CD4-positive, alpha-beta T cell (primary cell): Measurements from ENCODE around the gene SYNPO. TPM values are rescaled to one million over a fixed set of nuclear protein-coding genes. Genes with fewer than 3 reads are reported as not detected.

Source experiments
- ATAC-seq: fragments of 200-7000 bp; cut with Tn5 transposase; one replicate; pipeline ENCODE4 v1.10.0; 2022; ENCODE audit warnings: mild to moderate bottlenecking; ENCODE audit not compliant: poor library complexity
- CTCF ChIA-PET: fragments of 350-600 bp; sonication (Branson Sonifier 250); formaldehyde crosslinking; loops from one replicate; lab custom pipeline; 2021; ENCODE audit warnings: antibody characterized with exemption, inconsistent platforms; lab: Charles Lee
- POLR2A ChIA-PET: fragments of 350-600 bp; sonication (Branson Sonifier 250); formaldehyde crosslinking; loops from one replicate; lab custom pipeline; 2021; ENCODE audit warnings: antibody characterized with exemption, inconsistent platforms; lab: Charles Lee
- DNase-seq, 14 experiments: peaks; one replicate each; pipeline ENCODE4 v3.0.0-alpha.2; 2013 to 2020; ENCODE audit warnings: mixed read lengths in 2 of 14
- H3K27ac ChIP-seq, 2 donors: one replicate each; pipeline versions ENCODE4 v1.5.1 to v1.7.0; 2013; ENCODE audit warnings: low read length in 2 of 2, low read depth in 1 of 2, mild to moderate bottlenecking in 1 of 2
- H3K27me3 ChIP-seq, 2 experiments: 1 replicate in 1 of 2; 2 replicates in 1 of 2; pipeline versions ENCODE4 v1.6.1 to v1.7.0; 2013; ENCODE audit warnings: low read length in 2 of 2, control low read depth in 1 of 2, mild to moderate bottlenecking in 1 of 2, moderate library complexity in 1 of 2; ENCODE audit not compliant: insufficient read depth in 2 of 2, control insufficient read depth in 1 of 2
- H3K36me3 ChIP-seq: one replicate; pipeline ENCODE4 v1.6.1; 2013; ENCODE audit warnings: low read length, control low read depth; ENCODE audit not compliant: insufficient read depth
- H3K4me1 ChIP-seq: one replicate; pipeline ENCODE4 v1.6.1; 2013; ENCODE audit warnings: low read length, control low read depth; ENCODE audit not compliant: insufficient read depth
- H3K4me3 ChIP-seq: one replicate; pipeline ENCODE4 v1.5.1; 2013; ENCODE audit warnings: mild to moderate bottlenecking, low read length, moderate library complexity
- H3K9me3 ChIP-seq, 2 experiments: 1 replicate in 1 of 2; 2 replicates in 1 of 2; pipeline versions ENCODE4 v1.6.1 to v1.7.0; 2013; ENCODE audit warnings: low read length in 2 of 2, mild to moderate bottlenecking in 2 of 2, control low read depth in 1 of 2, moderate library complexity in 1 of 2; ENCODE audit not compliant: control insufficient read depth in 1 of 2, insufficient read depth in 1 of 2
- H3K27ac Mint-ChIP-seq: one replicate; pipeline ENCODE4 v1.8.0; 2020; ENCODE audit warnings: mixed read lengths
- H3K27me3 Mint-ChIP-seq: one replicate; pipeline ENCODE4 v1.8.0; 2021; ENCODE audit warnings: mixed read lengths
- H3K36me3 Mint-ChIP-seq: one replicate; pipeline ENCODE4 v1.8.0; 2021; ENCODE audit warnings: low read depth, mixed read lengths
- H3K4me1 Mint-ChIP-seq: one replicate; pipeline ENCODE4 v1.8.0; 2021; ENCODE audit warnings: low read depth, mixed read lengths
- H3K4me3 Mint-ChIP-seq: one replicate; pipeline ENCODE4 v1.8.0; 2020; ENCODE audit warnings: mild to moderate bottlenecking, mixed read lengths
- H3K9me3 Mint-ChIP-seq: one replicate; pipeline ENCODE4 v1.8.0; 2020; ENCODE audit warnings: mixed read lengths
- CTCF ChIP-seq: fragments of 200-600 bp; IDR thresholded peaks from one replicate; pipeline ENCODE4 v1.8.0; 2022; ENCODE audit warnings: antibody characterized with exemption, mild to moderate bottlenecking
- intact Hi-C, 2 experiments: fragments of 100-400 bp; cut with DNase I in 1 of 2; cut with micrococcal nuclease in 1 of 2; formaldehyde crosslinking; loops; one replicate each; pipeline versions ENCODE4 v1.15.1 to v1.9.0; 2023 to 2025; cut with DNase I, micrococcal nuclease
- total RNA-seq, 174 experiments: library from RNA in 2 of 174; stranded (reverse) in 2 of 174; gene quantifications; one replicate each; pipeline ENCODE4 v1.2.3 and lab custom pipeline; 2021 to 2026

SYNPO gene
- total RNA-seq, 2 experiments from 2014 or later = 0.06 to 0.14 TPM

- intact Hi-C loops = loop anchor here in 1 of 2 experiments (10.0 kb wide), 1 partner anchor 591 kb away; no protein-coding TSS in a partner anchor
- H3K4me1 Mint-ChIP-seq = peaks cover 10% of the 10 kb centered on the region
- Histone ChIP-seq H3K4me1 (peaks cover 15% of the 10 kb centered on the region), H3K36me3 (no peaks in the 10 kb centered on the region), H3K27ac (no peak overlapping the region), H3K27me3 (no peaks in the 10 kb centered on the region), H3K4me3 (no peak overlapping the region), H3K9me3 (no peaks in the 10 kb centered on the region)
- CTCF ChIA-PET = no interaction called here
- no peak overlapping the region for H3K27ac Mint-ChIP-seq
- ATAC-seq = no peak
- DNase-seq = peak in 1 of 14 experiments; percentile 32
- no peaks in the 10 kb centered on the region for H3K9me3 Mint-ChIP-seq
- H3K4me3 Mint-ChIP-seq = no peak overlapping the region
- POLR2A ChIA-PET = interaction anchor here (1.1 kb wide), 1 partner anchor 47 kb away, joined by 3 read pairs; the partner anchor contains the start of gene RBM22
- no peaks in the 10 kb centered on the region for H3K36me3 Mint-ChIP-seq
- H3K27me3 Mint-ChIP-seq = no peaks in the 10 kb centered on the region
- TF ChIP-seq CTCF = no peak
These were observed 13.5 kb downstream of the SYNPO start for GRCh38 chr5:150653762-150654556.

GRCh38 chr5:150655221-150655620 is 14.8 kb downstream of the SYNPO start:
- no peaks in the 10 kb centered on the region for H3K36me3 Mint-ChIP-seq
- Histone ChIP-seq H3K4me3 (no peak overlapping the region), H3K4me1 (peaks cover 15% of the 10 kb centered on the region), H3K9me3 (no peaks in the 10 kb centered on the region), H3K36me3 (no peaks in the 10 kb centered on the region), H3K27ac (no peak overlapping the region), H3K27me3 (no peaks in the 10 kb centered on the region)
- intact Hi-C loops = loop anchor here (5.0 to 10.0 kb wide), 4 partner anchors 102 to 590 kb away; partner anchors contain the start of gene DCTN4 (in 1 of the 2)
- no peaks in the 10 kb centered on the region for H3K27me3 Mint-ChIP-seq
- POLR2A ChIA-PET = no interaction called here
- CTCF ChIA-PET = no interaction called here
- H3K27ac Mint-ChIP-seq = no peak overlapping the region
- H3K4me3 Mint-ChIP-seq = peak overlapping the region; percentile 85
- H3K4me1 Mint-ChIP-seq = peaks cover 10% of the 10 kb centered on the region
- DNase-seq = no peak
- no peaks in the 10 kb centered on the region for H3K9me3 Mint-ChIP-seq
- TF ChIP-seq CTCF = no peak
- no peak for ATAC-seq

- Mint-ChIP-seq H3K27me3 (no peaks in the 10 kb centered on the region), H3K4me3 (peak overlapping the region; percentile 85), H3K36me3 (no peaks in the 10 kb centered on the region), H3K4me1 (peaks cover 10% of the 10 kb centered on the region), H3K27ac (no peak overlapping the region), H3K9me3 (no peaks in the 10 kb centered on the region)
- H3K27me3 ChIP-seq = no peaks in the 10 kb centered on the region
- peak overlapping the region; percentile 68 for H3K4me3 ChIP-seq
- peaks cover 15% of the 10 kb centered on the region for H3K4me1 ChIP-seq
- H3K36me3 ChIP-seq = no peaks in the 10 kb centered on the region
- no peaks in the 10 kb centered on the region for H3K9me3 ChIP-seq
- peak; percentile 94 for ATAC-seq
- H3K27ac ChIP-seq = no peak overlapping the region
- peak; percentile 47 for TF ChIP-seq CTCF
- ChIA-PET CTCF (interaction anchor here (0.6 to 2.2 kb wide), 7 partner anchors 8 to 206 kb away, joined by 3 to 8 read pairs (median 3); partner anchors contain the start of gene RBM22), POLR2A (interaction anchor here (1.0 to 1.3 kb wide), 3 partner anchors 44 to 206 kb away, joined by 3 to 7 read pairs (median 4); partner anchors contain the start of gene RBM22)
- DNase-seq = peak; percentile 67 to 92 (median 80)
- intact Hi-C loops = loop anchor here (1.0 to 10.0 kb wide), 8 partner anchors 46 to 588 kb away; partner anchors contain the start of genes DCTN4 (in 1 of the 2) and IRGM (in 1 of the 2)
These were observed 16.0 kb downstream of the SYNPO start for GRCh38 chr5:150656191-150657132.
